GM12874 (cell line): ENCODE results near the gene MTA3.
A peak's percentile ranks its signal among the peaks of the same experiment; 100 is the strongest.

ENCODE experiments used
- CTCF ChIP-seq: IDR thresholded peaks from 2 replicates; pipeline ENCODE4 v1.5.1; 2011; ENCODE audit warnings: low read depth, mild to moderate bottlenecking, control low read depth, low read length, moderate library complexity; ENCODE audit not compliant: insufficient read depth

Gene MTA3

GRCh38 chr2:42659609-42660008 lies 91.2 kb downstream of the MTA3 start:
- no peak for TF ChIP-seq CTCF

DNA sequence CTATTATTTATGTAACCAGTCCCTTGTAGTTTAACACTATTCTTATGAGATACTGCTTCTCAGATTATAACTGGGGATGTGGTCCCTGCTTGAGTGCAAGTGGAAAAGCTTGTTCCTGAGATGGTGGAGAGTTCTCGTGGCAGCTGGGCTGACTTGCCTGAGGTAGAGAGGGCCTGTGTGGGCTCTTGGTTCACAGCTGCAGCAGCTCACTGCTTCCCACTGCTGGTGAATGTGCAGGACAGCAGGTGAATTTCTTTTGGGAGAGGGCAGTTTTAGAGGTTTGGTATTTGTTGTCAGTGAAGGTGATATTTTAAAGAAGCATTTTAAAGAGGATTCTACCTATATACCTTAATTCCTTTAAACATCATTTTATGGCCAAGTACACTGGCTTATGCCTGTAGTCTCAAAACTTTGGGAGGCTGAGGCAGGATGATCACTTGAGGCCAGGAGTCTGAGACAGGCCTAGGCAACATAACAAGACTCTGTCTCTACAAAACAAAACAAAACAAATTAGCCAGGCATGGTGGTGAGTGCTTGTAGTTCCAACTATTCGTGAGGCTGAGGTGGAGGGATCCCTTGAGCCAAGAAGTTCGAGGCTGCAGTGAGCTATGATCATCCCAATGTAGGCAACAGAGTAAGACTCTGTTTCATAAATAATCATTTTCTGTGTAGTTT lies 94.8 kb downstream of the MTA3 start:
- peak; percentile 99 for TF ChIP-seq CTCF

DNA sequence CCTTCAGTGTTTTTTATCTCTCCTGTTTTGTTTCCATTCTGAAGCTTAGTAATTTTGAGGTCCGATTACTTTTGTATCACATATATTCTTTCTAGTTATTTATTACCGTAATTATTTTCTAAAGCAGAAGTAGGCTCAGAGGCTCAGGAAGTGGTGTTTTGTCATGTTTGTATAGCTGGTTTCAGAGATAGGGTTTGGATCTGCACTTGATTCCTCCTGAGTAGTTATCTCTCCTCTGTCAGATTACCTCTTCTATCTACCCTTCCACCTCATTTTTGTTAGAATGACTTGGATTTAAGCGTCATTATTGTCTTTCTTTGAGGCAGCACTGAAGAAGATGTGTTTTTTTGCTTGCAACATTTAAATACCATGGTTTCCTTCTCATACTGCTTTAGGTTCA lies 95.4 kb downstream of the MTA3 start:
- TF ChIP-seq CTCF, result no peak

DNA sequence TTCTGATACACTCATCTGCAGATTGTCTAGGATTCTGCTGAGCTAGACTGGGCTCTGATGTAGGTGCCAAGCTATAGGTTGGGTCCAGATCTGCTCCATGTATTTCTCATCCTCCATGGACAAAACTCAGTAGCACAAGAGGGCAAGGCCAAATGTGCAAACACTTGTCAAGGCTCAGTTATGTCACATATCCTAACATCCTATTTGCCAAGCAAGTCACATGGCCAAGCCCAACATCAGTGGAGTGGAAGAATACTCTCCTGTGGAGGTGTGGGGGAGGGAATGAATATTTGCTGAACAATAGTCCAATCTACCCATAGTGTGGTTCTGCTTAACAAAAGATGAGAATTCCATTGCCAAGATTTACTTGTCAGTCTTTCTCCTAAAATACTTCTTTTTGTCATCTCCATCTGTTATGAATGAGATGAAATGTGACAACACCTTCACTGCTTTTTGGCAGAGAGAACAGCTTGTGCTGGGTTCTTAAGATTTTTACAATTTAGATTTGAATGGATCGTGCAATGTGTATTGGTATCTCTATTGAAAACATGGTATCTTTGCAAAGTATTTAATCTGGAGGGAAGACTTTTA lies 105.7 kb downstream of the MTA3 start:
- TF ChIP-seq CTCF, result no peak

- no peak for TF ChIP-seq CTCF
These were observed 107.4 kb downstream of the MTA3 start for GRCh38 chr2:42675815-42676214.

GRCh38 chr2:42685303-42685702 lies 116.9 kb downstream of the MTA3 start:
- no peak for TF ChIP-seq CTCF

DNA sequence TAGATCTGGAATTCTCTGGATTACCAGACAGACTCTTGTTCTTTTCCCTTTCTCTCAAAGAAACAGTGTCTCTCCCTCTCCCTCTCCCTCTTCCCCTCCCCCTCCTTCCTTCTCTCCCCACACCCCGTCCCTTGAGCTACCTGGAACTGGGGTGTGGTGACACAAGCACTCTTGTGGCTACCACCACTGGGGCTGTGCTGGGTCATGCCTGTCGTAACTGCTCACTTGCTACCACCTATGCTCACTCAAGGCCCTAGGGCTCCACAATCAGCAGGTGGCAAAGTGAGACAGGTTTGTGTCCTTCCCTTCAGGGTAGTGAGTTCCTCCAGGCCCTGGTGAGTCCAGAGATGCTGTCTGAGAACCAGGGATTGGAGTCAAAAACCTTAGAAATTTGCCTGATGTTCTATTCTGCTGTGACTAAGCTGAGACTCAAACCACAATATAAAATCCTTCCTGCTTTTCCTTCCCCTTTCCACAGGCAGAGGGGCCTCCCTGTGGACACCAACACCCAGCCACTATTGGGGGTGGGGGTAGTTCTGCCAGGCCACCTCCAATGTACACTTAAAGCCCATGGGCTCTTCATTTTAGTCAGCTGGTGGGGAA lies 124.7 kb downstream of the MTA3 start:
- no peak for TF ChIP-seq CTCF
